ENCODE data around the gene CHST11. TPM values are rescaled to one million over a fixed set of nuclear protein-coding genes. Genes with fewer than 3 reads are reported as not detected.

CHST11 gene
- polyA plus RNA-seq, 1 donor: 8.0 TPM

- no peak for DNase-seq
Measured at GRCh38 chr12:104459368-104459909, 2.7 kb downstream of the CHST11 start.

GRCh38 chr12:104460041-104460719 is 3.4 kb downstream of the CHST11 start:
- DNase-seq: no peak

DNA sequence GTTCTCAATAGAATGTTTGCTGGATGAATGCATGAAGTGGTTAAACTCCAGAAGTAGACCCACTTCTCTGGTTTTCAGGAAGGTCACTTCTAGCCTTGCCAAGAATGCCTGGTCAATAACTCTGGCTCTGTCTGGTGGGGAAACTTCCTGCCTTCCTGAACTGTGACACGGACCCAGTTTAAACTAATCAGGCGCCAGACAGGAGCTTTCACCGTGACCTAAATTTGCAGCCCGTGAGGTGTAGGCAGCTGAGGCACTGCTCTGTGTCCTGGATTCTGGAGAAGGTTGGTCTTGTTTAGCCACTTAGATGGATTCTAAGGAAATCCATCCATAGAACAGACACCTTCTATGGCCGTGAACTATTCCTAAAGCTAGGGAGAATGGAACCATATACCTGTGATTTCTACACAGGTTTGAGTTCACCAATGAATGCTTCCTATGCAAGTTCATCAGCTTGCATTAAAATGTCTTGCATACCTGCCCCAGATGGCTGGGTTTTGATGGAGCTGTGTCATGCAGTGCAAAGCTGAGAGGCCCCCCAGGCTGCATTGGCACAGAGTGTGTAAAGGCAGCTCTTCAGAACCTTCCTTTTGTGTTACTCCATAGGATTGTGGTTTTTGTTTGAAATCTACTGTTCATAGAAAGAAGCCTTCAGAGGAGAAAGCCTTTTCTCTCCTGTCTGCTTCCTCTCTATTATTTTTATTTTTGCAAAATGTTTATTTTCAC is 4.4 kb downstream of the CHST11 start:
- no peak for DNase-seq

DNA sequence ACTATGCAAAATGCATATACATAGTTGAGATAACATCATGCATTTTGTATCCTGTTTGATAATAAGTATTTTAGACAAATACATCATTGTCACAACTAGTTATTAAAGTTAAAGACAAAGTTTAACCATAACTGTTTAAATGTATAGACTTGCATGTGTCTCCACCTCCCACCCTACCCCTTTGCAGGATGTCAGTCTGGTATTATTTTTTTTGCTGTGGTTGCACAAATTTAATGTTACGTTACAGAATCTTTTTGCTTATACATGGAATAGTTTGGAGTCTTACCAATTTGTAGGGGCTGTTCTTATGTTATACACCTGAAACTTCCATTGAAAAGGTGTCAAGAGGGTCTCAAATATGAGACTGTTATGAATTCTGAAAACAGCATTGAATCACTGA is 5.6 kb downstream of the CHST11 start:
- DNase-seq: no peak

- no peak for DNase-seq
Measured at GRCh38 chr12:104462931-104463339, 6.2 kb downstream of the CHST11 start.

- no peak for DNase-seq
Measured at GRCh38 chr12:104463368-104463767, 6.6 kb downstream of the CHST11 start.

DNA sequence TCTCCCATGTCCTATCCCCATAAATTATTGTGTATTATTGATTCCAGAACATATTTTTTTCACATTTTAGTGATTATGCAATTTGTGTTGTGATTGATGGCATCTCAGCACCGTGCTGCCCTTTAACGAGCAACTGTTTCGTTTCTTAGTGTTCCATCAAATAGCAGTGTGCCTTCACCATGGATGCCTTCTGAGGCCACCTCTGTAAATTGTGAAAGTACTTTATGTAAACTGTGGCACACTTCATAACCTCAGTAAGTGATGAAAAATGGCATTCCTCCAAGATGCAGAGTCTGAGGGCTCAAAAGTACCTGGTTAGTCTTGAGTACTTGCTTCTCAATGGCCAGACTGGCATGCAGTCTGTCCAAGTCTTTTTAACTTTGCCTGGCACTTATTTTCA is 8.2 kb downstream of the CHST11 start:
- DNase-seq: no peak

DNA sequence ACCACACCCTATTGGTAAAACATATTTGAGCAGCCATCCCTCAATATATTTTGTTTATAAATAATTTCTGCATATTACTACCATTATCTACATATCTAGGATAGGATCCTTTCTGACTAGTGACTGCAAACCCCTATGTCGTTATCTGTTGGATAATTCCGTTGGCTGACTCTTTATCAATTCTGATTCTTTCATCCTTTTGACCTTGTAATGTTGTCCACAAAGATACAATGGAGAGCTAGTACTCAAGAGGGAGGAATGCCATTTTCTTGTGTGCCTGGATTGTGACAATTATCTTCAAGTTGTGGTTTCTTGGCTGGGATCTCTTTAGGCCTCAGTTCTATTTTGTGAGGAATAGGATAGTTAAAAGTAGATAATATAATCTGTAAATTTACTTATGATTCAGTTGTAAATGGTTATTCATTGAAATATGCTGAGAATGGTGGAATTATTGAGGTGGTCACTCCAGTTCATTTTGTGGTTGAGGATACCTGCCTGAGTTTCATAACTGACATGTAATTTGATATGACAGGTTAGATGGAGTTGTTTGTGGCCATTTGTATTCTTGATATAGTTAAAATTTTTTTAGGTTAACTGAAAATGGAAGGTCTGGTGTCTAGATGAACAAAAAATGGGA is 10.1 kb downstream of the CHST11 start:
- no peak for DNase-seq

GRCh38 chr12:104467346-104467837 is 10.6 kb downstream of the CHST11 start:
- no peak for DNase-seq

DNA sequence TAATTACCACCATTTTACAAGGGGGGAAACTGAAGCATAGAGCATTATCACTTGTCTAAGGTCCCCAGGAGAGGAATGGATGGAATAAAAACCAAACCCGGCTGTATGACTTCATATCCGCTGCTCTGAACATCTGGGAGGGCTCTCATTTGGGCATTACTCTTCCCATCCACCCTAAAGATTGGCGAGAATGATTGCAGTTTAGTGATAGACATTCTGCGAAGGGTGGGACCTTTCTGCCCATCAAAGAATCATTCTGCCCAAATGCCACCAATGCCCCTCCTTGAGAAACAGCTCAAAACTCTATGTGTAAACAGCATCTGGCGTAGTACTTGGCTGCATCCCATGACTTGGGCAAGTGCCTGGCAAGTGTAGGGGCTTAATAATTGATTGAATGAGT is 11.6 kb downstream of the CHST11 start:
- no peak for DNase-seq

DNA sequence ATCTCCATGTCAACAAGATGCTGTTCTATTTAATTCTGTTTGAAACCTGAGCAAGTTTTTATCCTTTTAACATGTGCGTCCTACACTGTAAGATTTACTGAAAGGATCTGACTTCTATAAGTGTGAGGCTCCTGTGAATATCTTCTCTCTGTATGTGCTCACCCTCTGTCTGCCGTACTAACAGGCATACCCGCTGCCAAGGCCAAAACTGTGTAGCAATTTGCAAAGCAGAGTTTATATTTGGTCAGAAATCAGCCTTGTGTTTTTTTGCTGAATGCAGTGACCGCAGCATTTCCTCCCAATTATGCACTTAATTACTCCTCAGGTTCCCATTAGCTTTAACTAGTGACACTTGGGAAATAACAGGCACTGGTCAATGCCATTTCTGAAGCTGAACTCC is 12.3 kb downstream of the CHST11 start:
- no peak for DNase-seq

DNA sequence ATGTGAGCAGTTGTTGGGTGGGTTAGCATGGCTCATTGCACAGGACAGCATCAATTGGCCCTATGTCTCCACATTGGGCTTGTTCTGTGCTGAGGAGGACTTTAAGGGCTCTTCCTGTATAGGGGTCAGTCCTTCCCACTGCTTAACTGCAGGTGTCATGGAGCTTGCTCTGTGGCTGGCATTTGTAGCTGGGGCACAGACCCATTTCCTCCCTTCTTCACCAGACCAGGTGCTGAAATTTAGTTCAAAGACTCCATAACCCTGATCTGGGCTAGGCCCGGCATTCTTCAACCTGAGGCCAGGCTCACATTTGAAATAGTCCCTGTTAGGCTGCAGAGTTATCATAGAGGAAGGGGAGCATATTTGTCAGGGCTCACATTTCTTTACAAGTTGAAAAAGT is 12.8 kb downstream of the CHST11 start:
- no peak for DNase-seq

GRCh38 chr12:104470521-104470920 is 13.8 kb downstream of the CHST11 start:
- no peak for DNase-seq

DNA sequence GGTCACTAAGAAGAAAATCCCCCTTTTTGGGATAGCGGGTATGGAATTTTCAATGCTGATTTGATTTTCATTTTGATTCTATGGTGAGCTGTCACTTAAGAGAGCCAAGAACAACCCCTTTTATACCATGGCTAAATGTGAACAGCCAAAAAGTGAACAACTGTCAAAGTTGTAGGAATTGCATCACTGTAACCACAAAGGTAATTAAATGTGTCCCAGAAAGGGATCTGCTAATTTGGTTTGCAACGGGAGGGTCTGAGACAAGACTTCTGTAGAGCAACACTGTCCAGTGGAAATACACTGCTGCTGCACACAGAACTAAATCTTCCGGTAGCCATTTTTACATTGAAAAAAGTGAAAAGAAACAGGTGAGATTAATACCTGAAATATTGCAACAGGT is 14.6 kb downstream of the CHST11 start:
- no peak for DNase-seq

- no peak for DNase-seq
Measured at GRCh38 chr12:104472748-104473147, 16.0 kb downstream of the CHST11 start.

DNA sequence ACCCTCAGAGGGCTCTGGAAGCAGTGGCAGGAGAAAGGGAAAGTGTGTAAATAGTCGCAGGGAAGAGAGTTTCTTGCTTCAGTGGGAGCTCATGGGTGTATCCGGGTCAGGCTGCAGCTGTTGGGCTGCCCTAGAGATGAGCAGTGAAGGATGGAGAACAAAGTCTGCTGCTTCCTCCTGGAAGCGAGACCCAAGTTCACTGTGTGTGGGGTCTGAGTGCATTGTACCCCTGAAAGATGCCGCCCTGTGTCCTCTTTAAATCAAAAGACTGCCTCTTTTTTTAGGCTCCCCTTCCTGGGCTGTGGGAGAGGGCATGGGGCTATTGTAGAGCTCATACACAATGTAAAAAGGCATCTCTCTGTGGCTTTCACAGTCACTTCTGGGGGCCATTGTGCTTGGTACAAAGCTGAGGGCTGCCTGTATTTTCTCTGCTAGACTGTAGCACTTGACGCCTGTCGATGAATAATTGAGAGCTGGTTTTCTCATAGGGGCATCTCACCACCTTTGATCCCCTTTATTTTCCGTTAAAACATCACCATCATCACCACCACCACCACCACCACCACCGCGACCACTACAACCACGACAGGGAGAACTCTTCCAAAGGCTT is 16.7 kb downstream of the CHST11 start:
- peak; percentile 26 for DNase-seq

DNA sequence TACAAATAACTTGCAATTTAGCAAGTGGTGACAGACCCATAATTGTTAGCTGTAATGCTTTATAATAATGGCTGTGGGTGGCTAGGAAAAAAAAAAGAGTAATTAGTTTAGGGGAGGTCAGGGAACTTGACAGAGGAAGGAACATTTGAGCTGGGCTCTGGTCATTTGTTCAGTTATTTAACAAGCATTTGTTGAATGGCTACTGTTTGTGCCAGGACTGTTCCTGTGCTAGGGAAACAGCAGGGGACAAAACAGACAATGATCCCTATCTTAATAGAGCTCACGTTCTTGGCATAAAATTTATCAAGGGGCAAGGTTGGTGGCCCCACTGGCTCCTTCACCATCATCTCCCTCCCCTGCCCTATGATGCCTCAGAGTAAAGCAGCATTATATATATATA is 18.5 kb downstream of the CHST11 start:
- DNase-seq: no peak

DNA sequence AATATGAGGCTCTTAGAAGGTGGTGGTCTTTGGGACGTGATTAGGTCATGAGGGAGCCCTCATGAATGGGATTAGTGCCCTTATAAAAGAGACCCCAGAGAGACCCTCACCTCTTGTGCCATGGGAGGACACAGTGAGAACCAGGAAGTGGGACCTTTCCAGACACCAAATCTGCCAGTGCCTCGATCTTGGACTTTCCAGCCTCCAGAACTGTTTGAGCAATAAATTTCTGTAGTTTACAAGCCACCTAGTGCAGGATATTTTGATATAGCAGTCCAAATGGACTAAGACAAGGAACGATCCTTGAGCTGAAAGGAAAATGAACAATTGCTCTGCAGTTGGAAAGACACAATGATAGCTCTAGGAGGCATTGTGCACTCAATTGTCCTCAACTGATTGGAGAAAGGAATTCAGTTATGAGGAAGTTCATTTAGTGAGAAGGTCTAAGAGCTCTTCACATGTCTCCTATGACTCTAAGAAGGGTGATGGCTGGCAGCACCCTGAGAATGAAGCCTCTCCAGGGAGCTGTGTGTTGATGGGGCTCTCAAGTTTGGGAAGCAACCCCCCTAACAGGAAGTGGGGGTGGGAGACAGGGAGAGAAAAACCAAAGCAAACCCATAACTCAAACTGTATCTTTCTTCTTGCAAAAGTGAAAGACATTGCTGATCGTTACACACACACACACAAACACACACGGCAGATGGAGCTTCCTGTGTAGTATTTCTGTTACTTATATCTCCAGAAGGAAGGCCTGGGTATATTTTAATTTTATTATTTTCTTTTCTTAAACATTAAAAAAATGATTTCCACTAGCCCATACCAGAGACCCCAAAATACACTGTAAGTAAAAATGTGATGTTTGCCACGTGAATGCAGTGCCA is 21.0 kb downstream of the CHST11 start:
- no peak for DNase-seq

GRCh38 chr12:104478396-104479122 is 21.8 kb downstream of the CHST11 start:
- DNase-seq: no peak

DNA sequence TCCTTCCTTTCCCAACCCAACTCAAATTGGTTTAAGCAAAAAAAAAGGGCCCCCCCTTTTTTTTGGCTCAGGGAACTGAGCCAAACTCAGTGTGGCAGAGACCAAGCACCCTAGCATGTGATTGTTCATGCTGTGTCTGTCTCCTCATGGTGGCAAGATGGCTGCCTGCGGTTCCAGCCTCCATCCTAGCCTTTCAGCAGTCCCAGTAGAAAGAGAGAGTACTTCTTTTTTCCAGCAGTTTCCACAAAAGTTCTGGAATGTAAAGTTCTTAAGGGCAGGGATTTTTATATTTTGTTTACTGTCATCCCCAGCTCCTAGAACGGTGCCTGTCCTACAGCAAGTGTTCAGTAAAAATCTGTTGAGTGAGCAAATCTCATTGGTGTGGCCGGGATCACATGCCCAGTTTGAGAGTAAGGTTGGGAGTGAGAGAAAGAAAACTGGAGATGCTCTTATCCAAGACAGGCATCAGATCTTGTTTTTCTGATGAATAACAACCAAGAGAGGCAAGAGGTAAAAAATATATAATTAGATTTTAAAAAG is 22.4 kb downstream of the CHST11 start:
- DNase-seq: no peak

DNA sequence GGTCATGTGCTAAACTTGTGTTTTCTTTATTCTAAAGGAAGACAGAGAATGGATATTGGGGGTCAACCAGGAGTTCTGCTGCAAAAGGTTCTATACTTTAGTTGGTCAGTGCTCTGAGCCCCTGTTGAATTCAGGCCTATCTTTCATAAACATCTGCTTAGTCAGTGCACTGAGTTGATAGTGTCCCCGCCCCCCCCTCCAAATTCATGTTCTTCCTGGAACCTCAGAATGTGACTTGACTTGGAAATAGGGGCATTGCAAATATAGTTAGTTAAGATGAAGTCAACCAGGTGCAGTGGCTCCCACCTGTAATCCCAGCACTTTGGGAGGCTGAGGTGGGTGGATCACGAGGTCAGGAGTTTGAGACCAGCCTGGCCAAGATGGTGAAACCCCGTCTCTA is 23.3 kb downstream of the CHST11 start:
- no peak for DNase-seq
